Choroid plexus epithelial cell (primary cell): Measurements from ENCODE around the gene C1QTNF9B.

ENCODE experiments used
- DNase-seq: peaks from one replicate; pipeline ENCODE4 v3.0.0-alpha.2; 2010; ENCODE audit warnings: low read depth
- H3K4me3 ChIP-seq: 2 replicates; pipeline ENCODE4 v1.5.1; 2011; ENCODE audit warnings: low read depth, mild to moderate bottlenecking, control low read depth, low read length, moderate library complexity
- CTCF ChIP-seq: conservative IDR thresholded peaks from 2 replicates; pipeline ENCODE4 v1.5.1; 2011; ENCODE audit warnings: low read depth, mild to moderate bottlenecking, control low read depth, inconsistent platforms, low read length, moderate library complexity

Gene C1QTNF9B

GRCh38 chr13:23909606-23910005, 12.3 kb upstream of the C1QTNF9B start:
- no peak overlapping the region for H3K4me3 ChIP-seq
- TF ChIP-seq CTCF, result no peak
- DNase-seq, result no peak

GRCh38 chr13:23905766-23906165, 8.5 kb upstream of the C1QTNF9B start:
- no peak for TF ChIP-seq CTCF
- no peak for DNase-seq
- no peak overlapping the region for H3K4me3 ChIP-seq

- no peak for DNase-seq
- TF ChIP-seq CTCF, result no peak
- H3K4me3 ChIP-seq, result peak overlapping the region; percentile 42
Measured at GRCh38 chr13:23903906-23904280, 6.6 kb upstream of the C1QTNF9B start.

DNA sequence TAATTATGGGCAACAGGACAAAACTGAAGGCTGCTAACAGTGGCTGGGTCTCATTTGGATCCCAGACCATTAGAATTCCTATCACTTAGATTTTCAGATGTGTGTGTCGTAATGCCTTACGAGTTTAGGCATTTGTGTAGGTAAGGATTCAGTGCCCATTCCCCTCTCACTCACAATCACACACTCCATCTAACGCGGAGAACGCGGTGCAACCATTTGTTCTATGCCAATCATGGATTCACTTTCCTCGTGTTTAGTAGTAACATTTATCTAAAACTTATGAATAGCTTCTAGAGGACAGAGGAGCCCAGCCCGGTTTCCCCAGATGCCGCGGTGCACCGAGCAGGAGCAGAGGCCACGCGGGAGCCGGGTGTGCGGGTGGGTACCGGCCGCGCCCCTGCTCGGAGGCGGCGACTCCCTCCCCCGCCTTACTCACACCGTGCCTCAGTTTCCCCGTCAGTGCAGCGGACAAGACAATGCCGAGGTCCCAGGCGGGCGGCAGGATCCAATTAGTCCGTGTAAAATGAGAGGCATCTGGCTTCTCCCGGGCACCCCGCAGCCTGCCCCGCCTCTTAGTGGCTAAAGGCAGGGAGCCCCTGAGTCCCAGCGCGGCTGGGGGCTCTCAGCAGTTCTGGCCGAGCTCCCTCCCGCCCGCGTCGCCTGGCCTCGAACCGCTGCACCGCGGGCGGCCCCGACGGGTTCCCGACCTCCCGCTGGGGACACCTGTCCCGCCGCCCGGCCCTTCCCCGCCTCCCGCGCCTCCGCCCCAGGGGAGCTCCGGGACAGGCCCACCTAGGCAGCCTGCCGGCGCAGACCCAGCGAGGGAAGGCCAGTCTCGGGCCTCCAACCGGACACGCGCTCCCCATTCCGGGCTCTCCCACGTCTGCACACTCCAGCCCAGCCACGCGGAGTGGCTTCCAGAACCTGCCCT, 5.9 kb upstream of the C1QTNF9B start:
- peak overlapping the region; percentile 42 for H3K4me3 ChIP-seq
- TF ChIP-seq CTCF, result no peak
- no peak for DNase-seq

GRCh38 chr13:23901365-23901764, 4.1 kb upstream of the C1QTNF9B start:
- peak; percentile 53 for DNase-seq
- no peak overlapping the region for H3K4me3 ChIP-seq
- TF ChIP-seq CTCF, result no peak

GRCh38 chr13:23899555-23899954, 2.3 kb upstream of the C1QTNF9B start:
- peak; percentile 73 for DNase-seq

More at GRCh38 chr13:23899555-23899954, 2.3 kb upstream of the C1QTNF9B start:
- no peak overlapping the region for H3K4me3 ChIP-seq
- peak; percentile 73 for TF ChIP-seq CTCF
